ENCODE data around the gene DGKK. TPM values are rescaled to one million over a fixed set of nuclear protein-coding genes. Genes with fewer than 3 reads are reported as not detected.
"Not testable (repeated sequence)": the region's sequence is repeated elsewhere in the genome, so short reads cannot be mapped to it uniquely, and the experiment has no call there.

DGKK gene
- total RNA-seq, 1 experiment from 2014 or later = not detected

DNA sequence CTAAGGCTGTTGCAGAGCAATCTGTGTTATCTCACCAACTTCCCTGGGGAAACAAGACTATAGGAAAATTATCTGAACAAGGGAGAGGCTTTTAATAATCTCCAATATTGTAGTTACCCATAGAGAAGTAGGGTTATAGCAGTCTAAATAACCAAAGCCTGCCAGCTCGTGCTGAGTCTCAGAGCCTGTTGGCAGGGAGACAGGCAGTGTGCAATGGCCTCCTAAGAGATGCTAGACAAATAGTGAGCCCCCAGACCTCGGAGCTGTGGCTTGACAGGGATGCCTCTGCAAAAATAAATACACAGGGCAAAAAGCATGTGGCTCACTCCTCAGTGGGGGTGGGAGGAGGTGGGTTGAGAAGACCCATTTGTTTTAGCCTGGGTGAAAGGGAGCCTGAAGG lies 76.7 kb downstream of the DGKK start:
- H3K27me3 ChIP-seq (replicated peaks) = no peaks in the 10 kb centered on the region
- H3K4me1 ChIP-seq (replicated peaks) = no peaks in the 10 kb centered on the region

GRCh38 chrX:50386520-50386919 lies 84.1 kb downstream of the DGKK start:
- DNase-seq (ENCODE audit: low read depth in 1 of 2, low spot score in 2 of 2) = no peak
- Histone ChIP-seq H3K27ac (no peak overlapping the region), H3K36me3 (no peaks in the 10 kb centered on the region), H3K27me3 (replicated peaks) (no peaks in the 10 kb centered on the region), H3K9me3 (replicated peaks) (no peaks in the 10 kb centered on the region), H3K4me1 (replicated peaks) (no peaks in the 10 kb centered on the region), H3K4me3 (no peak overlapping the region)

More for the DNA sequence above, 76.7 kb downstream of the DGKK start:
- Histone ChIP-seq H3K4me3 (no peak overlapping the region), H3K9me3 (replicated peaks) (no peaks in the 10 kb centered on the region), H3K36me3 (no peaks in the 10 kb centered on the region), H3K27ac (no peak overlapping the region)
- no peak for DNase-seq (ENCODE audit: low read depth in 1 of 2, low spot score in 2 of 2)

DNA sequence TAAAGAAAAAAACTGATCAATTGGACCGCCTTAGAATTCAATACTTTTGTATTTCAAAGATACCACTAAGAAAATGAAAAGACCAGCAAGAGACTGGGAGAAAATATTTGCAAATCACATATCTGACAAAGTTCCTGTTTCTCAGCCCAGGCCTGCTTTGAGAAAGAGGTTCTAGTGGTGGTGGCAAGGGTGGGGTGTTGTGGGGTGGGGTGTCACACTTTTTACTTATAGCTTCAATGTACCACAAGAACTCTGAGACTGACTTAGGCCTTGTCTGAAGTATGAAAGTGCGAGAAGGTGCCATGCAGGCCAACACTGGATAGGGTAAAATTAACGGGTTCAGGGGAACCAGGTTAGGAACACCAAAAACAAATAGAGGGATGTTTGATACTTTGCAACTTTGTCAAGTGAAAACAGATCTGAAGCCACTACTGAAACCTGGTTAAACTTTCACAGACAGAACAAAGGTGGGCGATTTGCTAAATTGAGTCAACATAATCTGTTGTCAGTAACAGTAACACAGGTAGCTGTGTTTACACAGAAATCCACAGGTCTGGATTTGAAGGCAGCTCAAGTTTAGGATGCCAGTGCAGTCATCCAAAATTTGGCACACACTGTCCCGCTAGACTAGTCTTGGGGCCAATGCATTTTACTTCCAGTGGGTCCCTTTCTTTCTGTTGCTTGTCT lies 88.8 kb downstream of the DGKK start:
- no peaks in the 10 kb centered on the region for H3K36me3 ChIP-seq
- H3K27me3 ChIP-seq (replicated peaks) = no peaks in the 10 kb centered on the region
- no peaks in the 10 kb centered on the region for H3K9me3 ChIP-seq (replicated peaks)
- no peaks in the 10 kb centered on the region for H3K4me1 ChIP-seq (replicated peaks)
- DNase-seq (ENCODE audit: low read depth in 1 of 2, low spot score in 2 of 2) = no peak
- H3K4me3 ChIP-seq = no peak overlapping the region
- H3K27ac ChIP-seq = no peak overlapping the region

GRCh38 chrX:50375481-50376267 lies 95.0 kb downstream of the DGKK start:
- Histone ChIP-seq H3K27ac (no peak overlapping the region), H3K4me1 (replicated peaks) (no peaks in the 10 kb centered on the region), H3K36me3 (no peaks in the 10 kb centered on the region), H3K4me3 (no peak overlapping the region), H3K9me3 (replicated peaks) (no peaks in the 10 kb centered on the region), H3K27me3 (replicated peaks) (no peaks in the 10 kb centered on the region)
- DNase-seq (ENCODE audit: low read depth in 1 of 2, low spot score in 2 of 2) = no peak

GRCh38 chrX:50372966-50373365 lies 97.7 kb downstream of the DGKK start:
- no peaks in the 10 kb centered on the region for H3K36me3 ChIP-seq
- H3K4me1 ChIP-seq (replicated peaks) = no peaks in the 10 kb centered on the region
- DNase-seq (ENCODE audit: low read depth in 1 of 2, low spot score in 2 of 2) = no peak
- H3K4me3 ChIP-seq = no peak overlapping the region
- no peak overlapping the region for H3K27ac ChIP-seq
- H3K9me3 ChIP-seq (replicated peaks) = no peaks in the 10 kb centered on the region
- no peaks in the 10 kb centered on the region for H3K27me3 ChIP-seq (replicated peaks)

GRCh38 chrX:50343917-50344316 lies 126.7 kb downstream of the DGKK start:
- no peaks in the 10 kb centered on the region for H3K9me3 ChIP-seq (replicated peaks)
- H3K4me3 ChIP-seq = no peak overlapping the region
- no peak overlapping the region for H3K27ac ChIP-seq
- H3K36me3 ChIP-seq = no peaks in the 10 kb centered on the region
- H3K4me1 ChIP-seq (replicated peaks) = no peaks in the 10 kb centered on the region
- no peaks in the 10 kb centered on the region for H3K27me3 ChIP-seq (replicated peaks)
- no peak for DNase-seq (ENCODE audit: low read depth in 1 of 2, low spot score in 2 of 2)

DNA sequence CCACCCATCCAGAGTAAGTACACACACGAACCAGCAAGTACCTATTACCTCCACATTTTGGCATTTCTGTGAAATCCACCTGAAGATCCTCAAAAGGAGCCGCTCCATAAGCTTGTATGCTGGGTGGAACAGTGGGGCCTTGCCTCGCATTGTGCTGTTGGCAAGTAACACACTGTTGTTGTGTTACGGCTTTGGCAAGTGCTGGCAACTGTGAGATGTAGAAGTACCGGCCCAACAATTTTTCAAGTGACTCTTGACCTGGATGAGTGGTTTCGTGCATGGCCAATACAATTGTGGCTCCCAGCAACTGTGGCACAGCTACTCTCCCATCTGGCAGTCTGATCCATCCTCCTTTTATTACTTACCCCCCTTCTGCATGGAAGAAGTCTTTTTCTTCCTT lies 137.3 kb downstream of the DGKK start:
- no peaks in the 10 kb centered on the region for H3K4me1 ChIP-seq (replicated peaks)
- DNase-seq (ENCODE audit: low read depth in 1 of 2, low spot score in 2 of 2) = no peak

GRCh38 chrX:50332668-50333067 lies 138.0 kb downstream of the DGKK start:
- not testable (repeated sequence) for H3K27ac ChIP-seq; H3K4me3 ChIP-seq; H3K9me3 ChIP-seq (replicated peaks); H3K4me1 ChIP-seq (replicated peaks); DNase-seq (ENCODE audit: low read depth in 1 of 2, low spot score in 2 of 2); H3K36me3 ChIP-seq; H3K27me3 ChIP-seq (replicated peaks)

More for the DNA sequence above, 137.3 kb downstream of the DGKK start:
- H3K36me3 ChIP-seq = no peaks in the 10 kb centered on the region
- H3K27ac ChIP-seq = no peak overlapping the region
- no peaks in the 10 kb centered on the region for H3K9me3 ChIP-seq (replicated peaks)
- no peaks in the 10 kb centered on the region for H3K27me3 ChIP-seq (replicated peaks)
- H3K4me3 ChIP-seq = no peak overlapping the region

DNA sequence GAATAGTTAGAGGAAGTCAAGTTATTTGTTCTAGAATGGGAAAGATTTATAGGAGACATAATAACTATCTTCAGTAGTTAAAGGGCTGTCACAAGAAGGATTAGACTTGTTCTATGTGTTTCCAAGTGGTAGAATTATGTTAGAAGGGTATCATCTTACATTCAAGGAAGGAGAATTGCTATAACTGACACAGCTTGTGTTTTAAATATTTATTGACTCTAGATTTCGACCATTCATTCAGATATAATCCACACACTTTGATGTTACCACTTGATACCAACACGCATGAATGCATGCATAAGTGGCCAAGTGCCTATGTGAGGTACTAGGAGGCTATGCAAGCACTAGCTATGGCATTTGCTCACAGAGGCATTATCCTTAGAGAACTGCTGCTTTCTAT lies 143.4 kb downstream of the DGKK start:
- no peaks in the 10 kb centered on the region for H3K36me3 ChIP-seq
- no peak overlapping the region for H3K27ac ChIP-seq
- no peak for DNase-seq (ENCODE audit: low read depth in 1 of 2, low spot score in 2 of 2)

More for the DNA sequence above, 143.4 kb downstream of the DGKK start:
- H3K27me3 ChIP-seq (replicated peaks) = no peaks in the 10 kb centered on the region
- H3K4me3 ChIP-seq = no peak overlapping the region
- H3K9me3 ChIP-seq (replicated peaks) = no peaks in the 10 kb centered on the region
- H3K4me1 ChIP-seq (replicated peaks) = no peaks in the 10 kb centered on the region

Data from SJSA1 (cell line).